CD4-positive, alpha-beta T cell treated with Interleukin-15 for 1 hour (primary cell): ENCODE results near the gene TXNDC15.
"Not testable (repeated sequence)": the region's sequence is repeated elsewhere in the genome, so short reads cannot be mapped to it uniquely, and the experiment has no call there.

Experiments
- DNase-seq: peaks from one replicate; pipeline ENCODE4 v3.0.0-alpha.2; 2020

TXNDC15 gene

GRCh38 chr5:134878403-134878802 lies 4.2 kb downstream of the TXNDC15 start:
- DNase-seq = no peak

GRCh38 chr5:134879456-134879855 lies 5.3 kb downstream of the TXNDC15 start:
- DNase-seq = no peak

DNA sequence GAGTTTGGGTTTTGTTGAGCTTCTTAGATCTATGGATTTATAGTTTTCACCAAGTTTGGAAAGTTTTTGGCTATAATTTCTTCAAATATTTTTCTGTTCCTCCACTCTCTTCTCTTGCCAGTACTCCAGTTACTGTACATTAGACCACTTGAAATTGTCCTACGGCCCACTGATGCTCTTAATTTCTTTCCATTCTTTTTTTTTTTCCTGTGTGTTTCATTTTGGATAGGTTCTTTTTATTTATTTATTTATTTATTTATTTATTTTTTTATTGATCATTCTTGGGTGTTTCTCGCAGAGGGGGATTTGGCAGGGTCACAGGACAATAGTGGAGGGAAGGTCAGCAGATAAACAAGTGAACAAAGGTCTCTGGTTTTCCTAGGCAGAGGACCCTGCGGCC lies 6.8 kb downstream of the TXNDC15 start:
- not testable (repeated sequence) for DNase-seq

DNA sequence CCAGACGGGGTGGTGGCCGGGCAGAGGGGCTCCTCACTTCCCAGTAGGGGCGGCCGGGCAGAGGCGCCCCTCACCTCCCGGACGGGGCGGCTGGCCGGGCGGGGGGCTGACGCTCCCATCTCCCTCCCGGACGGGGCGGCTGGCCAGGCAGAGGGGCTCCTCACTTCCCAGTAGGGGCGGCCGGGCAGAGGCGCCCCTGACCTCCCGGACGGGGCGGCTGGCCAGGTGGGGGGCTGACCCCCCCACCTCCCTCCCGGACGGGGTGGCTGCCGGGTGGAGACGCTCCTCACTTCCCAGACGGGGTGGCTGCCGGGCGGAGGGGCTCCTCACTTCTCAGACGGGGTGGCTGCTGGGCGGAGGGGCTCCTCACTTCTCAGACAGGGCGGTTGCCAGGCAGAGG lies 7.5 kb downstream of the TXNDC15 start:
- not testable (repeated sequence) for DNase-seq

GRCh38 chr5:134887593-134888159 lies 13.5 kb downstream of the TXNDC15 start:
- DNase-seq = no peak

- no peak for DNase-seq
Observed at GRCh38 chr5:134889335-134889734, 15.2 kb downstream of the TXNDC15 start.

DNA sequence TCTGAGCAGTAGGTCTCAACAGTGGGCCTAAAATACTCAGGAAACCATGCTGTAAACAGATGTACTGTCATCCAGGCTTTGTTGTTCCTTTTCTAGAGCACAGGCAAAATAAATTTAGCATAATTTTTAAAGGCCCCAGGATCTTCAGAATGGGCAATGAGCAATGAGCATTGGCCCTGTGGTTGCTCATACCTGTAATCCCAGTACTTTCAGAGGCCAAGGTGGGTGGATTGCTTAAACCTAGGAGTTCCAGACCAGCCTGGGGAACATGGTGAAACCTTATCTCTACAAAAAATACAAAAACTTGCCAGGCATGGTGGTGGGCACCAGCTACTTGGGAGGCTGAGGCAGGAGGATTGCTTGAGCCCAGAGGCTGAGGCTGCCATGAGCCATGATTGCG lies 17.3 kb downstream of the TXNDC15 start:
- no peak for DNase-seq

- DNase-seq = no peak
Observed at GRCh38 chr5:134892282-134892681, 18.1 kb downstream of the TXNDC15 start.

- DNase-seq = no peak
Observed at GRCh38 chr5:134892926-134893325, 18.8 kb downstream of the TXNDC15 start.

DNA sequence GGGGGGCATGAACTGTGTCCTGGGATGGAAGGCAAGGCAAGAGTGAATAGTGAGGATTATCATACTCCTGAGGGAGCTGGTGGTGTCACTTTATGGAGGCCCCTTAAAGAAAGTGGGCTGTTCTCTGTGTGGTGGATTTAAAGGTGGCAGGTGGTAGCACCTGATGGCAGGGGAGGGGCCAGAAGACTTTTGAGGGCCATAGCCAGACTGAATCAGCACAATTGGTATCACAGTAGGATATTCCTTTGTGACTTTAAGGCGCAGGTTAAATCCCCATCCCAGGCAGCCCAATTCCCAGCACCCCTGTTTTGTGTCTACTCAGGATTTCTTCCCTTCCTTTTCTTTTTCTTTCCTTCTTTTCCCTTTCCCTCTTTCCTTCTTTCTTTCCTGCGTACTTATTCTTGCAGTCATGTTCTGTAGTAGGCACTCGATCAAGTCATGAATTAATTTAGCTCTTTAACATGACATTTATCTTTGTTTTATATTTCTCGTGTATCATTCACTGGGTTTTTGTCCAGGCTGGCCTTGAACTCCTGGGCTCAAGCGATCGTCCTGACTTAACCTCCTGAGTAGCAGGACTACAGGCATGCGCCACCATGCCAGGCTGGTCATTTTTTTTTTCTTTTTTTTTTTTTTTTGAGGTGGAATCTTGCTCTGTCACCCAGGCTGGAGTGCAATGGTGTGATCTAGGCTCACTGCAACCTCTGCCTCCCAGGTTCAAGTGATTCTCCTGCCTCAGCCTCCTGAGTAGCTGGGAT lies 19.8 kb downstream of the TXNDC15 start:
- DNase-seq = no peak

DNA sequence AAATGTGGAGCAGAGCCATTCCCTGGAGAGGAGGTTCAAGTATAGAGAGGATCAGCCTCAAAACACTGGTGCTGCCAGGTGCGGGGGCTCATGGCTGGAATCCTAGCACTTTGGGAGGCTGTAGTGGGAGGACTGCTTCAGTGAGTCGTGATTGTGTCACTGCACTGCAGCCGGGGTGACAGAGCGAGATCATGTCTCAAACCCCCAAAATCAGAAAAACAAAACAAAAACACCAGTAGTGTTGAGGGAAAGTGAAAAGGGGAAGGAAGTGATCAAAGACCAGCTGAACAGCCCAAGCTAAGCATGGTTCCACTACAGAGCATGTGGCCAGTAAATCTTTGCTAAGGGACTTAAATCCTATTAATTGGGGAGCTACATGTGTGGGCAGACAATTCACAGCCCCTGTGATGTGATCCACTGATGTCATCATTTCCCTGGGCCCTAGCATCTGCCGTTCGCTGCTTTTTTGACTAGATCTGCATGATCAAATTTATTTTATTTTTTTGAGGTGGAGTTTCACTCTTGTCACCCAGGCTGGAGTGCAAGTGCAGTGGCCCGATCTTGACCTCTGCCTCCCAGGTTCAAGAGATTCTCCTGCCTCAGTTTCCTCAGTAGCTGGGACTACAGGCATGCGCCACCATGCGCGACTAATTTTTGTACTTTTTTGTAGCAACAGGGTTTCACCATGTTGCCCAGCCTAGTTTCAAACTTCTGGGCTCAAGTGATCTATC lies 28.1 kb downstream of the TXNDC15 start:
- peak; percentile 50 for DNase-seq

DNA sequence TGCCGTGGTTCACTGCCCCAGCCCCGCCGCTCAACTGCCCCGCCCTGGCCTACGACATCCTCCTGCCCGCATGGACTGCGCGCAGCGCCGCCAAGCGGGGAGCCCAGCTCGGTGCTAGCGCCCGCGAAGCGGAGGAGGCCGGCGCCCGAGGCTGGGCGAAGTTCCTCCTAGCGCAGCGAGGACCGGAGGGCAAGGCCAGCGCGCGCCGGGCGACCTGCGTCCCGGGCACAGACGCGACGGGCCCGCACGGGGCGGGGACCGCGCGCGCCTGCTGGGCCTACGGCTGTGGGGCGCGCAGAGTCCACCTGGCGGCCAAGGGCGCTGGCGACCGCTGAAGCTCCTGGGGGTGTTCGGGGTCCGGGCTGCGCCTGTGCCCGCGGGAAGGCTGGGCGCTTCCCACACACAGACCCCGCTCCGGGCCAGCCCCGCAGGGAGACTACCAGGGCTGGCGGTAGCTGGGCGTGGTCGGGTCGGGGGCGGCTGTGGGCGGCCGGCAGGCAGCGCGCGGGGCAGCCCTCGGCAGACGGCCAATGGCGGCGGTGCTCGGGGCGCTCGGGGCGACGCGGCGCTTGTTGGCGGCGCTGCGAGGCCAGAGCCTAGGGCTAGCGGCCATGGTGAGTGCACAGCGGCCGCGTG lies 30.6 kb downstream of the TXNDC15 start, which contains the start of gene PCBD2:
PCBD2 (plus strand) TSS at position 522 of the 636 bp plus-strand sequence; CDS start at position 531, 9 bp downstream.
- DNase-seq = peak; percentile 93

DNA sequence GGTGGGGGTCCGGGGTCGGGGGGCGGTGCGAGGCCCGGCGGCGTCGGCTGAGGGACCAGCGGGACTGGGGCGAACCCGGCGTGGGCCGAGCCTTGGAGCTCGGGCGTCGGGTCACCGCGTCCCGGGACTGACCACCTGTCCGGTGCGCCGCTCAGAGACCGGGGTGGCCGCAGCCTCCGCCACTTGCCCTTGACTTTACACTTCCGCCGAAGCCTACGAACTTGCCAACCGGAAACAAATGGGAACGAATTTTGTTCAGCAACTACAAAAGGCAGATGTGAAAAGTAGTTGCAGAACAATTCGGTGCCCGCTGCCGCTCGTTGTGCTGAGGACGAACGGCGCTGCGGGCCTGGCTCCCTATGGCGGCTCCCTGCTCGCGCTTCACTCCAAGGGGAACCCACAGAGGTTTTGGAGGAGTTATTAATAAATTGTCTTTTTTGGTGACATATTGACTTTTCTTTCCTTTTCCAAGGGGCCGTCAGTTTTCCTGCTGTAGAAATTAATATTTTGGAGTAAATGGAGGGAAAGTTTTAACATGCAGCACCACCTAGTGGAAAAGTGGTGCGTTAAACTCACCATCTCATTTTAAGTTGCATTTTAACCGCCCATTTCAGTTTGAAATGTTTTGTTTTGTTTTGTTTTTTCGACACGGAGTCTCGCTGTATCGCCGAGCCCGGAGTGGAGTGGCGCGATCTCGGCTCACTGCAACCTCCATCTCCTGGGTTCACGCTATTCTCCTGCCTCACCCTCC lies 31.2 kb downstream of the TXNDC15 start:
- DNase-seq = peak; percentile 49

DNA sequence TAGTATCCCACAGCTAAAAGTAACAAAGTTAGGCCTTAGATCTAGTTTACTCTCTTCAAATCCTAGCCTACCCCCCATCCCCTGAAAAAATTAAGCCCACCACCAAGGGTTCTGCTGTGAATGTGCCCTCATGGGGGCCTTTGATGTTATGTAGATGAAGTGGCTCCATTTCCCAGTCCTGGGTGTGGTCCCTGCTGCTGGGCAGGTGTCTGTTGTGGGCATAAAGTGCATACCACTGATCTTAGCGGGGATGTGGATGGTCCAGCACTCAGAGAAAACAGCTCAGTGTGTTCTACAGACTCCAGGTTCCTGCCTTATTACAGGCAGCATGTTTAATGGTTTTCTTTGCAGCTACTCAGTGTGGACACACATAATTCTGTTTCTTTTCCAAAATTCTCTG lies 32.6 kb downstream of the TXNDC15 start:
- no peak for DNase-seq

GRCh38 chr5:134910752-134911151 lies 36.6 kb downstream of the TXNDC15 start:
- DNase-seq = not testable (repeated sequence)

DNA sequence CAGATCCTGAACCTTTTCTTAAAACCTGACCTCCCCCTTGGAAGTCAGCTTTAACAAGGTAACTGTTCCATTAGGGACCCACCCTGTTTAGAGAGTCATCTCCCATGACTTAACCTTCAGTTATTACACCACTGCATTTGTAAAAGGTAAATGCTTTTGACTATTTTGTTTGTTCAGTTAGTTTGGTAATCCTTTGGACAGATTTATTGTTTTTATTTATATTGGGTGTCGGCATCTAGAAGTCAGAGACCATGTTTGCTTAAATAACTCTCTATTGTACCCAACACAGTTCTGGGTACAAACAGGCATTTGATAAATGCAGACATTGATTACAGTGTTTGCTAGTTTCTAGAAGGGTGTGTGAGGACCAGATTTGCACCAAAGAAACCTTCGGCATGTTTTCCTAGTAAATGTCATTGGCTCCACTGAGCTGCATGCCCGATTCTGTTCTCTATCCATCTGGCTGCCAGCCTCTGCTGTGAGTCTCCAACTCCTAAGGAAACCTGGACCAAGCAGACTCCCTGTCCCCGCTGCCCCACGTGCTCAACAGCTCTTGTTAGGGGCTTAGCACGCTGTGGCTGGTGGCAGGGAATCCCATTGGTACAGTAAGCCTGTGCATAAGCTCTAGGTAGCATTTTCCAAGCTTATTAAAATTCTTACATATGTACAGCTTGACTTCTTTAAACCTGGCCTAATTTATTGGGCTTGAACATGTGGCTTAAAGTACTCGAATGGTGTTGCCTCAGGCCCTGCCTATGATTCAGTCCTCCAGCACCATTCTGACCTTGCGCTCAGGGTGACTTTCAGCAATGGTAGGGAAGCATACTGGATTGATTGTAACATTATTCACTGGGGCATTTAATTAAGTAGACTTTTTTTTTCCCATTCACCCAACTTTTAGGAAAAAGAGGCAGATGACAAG lies 37.4 kb downstream of the TXNDC15 start:
- no peak for DNase-seq

- no peak for DNase-seq
Observed at GRCh38 chr5:134913254-134913653, 39.1 kb downstream of the TXNDC15 start.

- no peak for DNase-seq
Observed at GRCh38 chr5:134913795-134914194, 39.6 kb downstream of the TXNDC15 start.

GRCh38 chr5:134917070-134917815 lies 43.1 kb downstream of the TXNDC15 start:
- DNase-seq = no peak

DNA sequence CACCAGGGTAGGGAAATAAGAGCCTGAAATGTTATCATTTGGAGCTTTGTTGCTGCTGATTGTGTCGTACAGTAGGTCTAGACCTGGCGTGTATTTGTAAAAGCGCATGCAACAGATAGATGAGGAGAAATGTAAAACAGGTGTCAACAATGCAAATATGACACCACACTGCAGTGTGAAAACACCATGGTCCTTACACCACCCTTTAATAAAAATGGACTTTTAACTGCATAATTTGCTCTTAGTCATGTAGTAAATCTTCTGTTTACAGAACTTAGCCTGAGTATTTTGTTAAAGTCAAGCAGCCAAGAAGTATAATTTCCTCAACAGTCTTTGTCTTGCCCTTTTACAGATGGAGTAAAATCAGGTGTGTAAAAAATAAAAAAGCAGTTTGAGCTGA lies 44.7 kb downstream of the TXNDC15 start:
- DNase-seq = no peak
